Transverse colon (tissue), 4 donors: ENCODE data around the gene APBB2.

Experiments used
- POLR2A ChIP-seq: fragments of 450-650 bp; IDR thresholded peaks from one replicate; pipeline ENCODE4 v1.6.1; 2016; ENCODE audit warnings: antibody characterized with exemption, mild to moderate bottlenecking, moderate library complexity
- POLR2AphosphoS5 ChIP-seq, 3 donors: sonication (generic); formaldehyde crosslinking; IDR thresholded peaks; one replicate each; pipeline ENCODE4 v1.6.1; 2016; ENCODE audit warnings: antibody characterized with exemption in 3 of 3
- TF ChIP-seq, protein P1 (sequence below), 5 experiments: fragments of 200-600 bp in 3 of 5; fragments of 450-650 bp in 2 of 5; sonication (generic) in 3 of 5; IDR thresholded peaks; 1 replicate in 2 of 5; 2 replicates in 3 of 5; pipeline ENCODE4 v1.5.1; 2016 to 2017; ENCODE audit warnings: antibody characterized with exemption in 5 of 5, inconsistent platforms in 3 of 5, mild to moderate bottlenecking in 2 of 5, moderate library complexity in 1 of 5

DNA sequence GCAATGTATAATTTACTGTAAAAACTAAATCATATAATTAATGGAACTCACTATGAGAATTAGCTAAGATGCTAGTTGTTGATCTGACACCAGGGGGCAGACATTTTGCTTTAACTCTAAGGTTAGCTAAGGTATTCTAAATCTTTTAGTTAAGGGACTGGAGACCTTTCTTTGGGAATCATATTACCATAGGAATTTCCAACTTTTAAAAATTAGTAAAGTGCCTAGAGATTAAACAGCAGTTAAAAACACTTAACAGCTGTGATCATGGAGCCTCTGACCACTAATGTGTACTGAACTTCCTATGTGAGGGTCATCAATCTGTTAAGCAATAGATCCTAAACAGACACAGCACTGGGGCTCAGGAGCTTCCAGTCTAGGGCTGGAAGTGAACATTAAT, 238.0 kb downstream of the APBB2 start:
- TF ChIP-seq, protein P1, sequence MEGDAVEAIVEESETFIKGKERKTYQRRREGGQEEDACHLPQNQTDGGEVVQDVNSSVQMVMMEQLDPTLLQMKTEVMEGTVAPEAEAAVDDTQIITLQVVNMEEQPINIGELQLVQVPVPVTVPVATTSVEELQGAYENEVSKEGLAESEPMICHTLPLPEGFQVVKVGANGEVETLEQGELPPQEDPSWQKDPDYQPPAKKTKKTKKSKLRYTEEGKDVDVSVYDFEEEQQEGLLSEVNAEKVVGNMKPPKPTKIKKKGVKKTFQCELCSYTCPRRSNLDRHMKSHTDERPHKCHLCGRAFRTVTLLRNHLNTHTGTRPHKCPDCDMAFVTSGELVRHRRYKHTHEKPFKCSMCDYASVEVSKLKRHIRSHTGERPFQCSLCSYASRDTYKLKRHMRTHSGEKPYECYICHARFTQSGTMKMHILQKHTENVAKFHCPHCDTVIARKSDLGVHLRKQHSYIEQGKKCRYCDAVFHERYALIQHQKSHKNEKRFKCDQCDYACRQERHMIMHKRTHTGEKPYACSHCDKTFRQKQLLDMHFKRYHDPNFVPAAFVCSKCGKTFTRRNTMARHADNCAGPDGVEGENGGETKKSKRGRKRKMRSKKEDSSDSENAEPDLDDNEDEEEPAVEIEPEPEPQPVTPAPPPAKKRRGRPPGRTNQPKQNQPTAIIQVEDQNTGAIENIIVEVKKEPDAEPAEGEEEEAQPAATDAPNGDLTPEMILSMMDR (IDR thresholded peaks at IDR 0.05): peak; percentile 63 to 76 (median 71)
- no peak for TF ChIP-seq POLR2A
- TF ChIP-seq POLR2AphosphoS5 (IDR thresholded peaks at IDR 0.05): no peak
